GM21825 (cell line): ENCODE results near the gene ELANE.

Experiments
- ATAC-seq: cut with Tn5 transposase; IDR thresholded peaks from one replicate; pipeline ENCODE4 v1.9.1; 2021; ENCODE audit warnings: mild to moderate bottlenecking, moderate library complexity; ENCODE audit not compliant: unreplicated experiment

The ELANE gene

DNA sequence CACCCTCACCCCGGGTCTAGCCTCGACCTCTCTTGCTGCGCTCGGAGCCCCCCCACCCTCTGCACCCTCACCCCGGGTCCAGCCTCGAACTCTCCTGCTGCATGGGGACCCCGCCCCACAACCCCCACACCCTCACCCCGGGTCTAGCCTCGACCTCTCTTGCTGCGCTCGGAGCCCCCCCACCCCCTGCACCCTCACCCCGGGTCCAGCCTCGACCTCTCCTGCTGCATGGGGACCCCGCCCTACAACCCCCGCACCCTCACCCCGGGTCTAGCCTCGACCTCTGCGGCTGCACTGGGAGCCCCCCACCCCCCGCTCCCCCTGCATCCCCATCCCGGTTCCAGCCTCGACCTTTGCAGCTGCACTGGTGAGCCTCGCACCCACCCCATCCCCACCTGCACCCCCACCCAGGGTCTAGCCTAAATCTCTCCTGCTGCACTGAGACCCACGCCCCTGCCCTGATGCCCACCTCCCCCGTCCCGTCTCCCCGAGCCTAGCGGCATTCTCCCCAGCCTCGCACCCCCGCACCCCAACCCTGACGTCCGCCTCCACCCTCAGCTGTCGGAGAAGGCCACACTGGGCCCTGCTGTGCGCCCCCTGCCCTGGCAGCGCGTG, 9.1 kb downstream of the ELANE start:
- ATAC-seq, result no peak

DNA sequence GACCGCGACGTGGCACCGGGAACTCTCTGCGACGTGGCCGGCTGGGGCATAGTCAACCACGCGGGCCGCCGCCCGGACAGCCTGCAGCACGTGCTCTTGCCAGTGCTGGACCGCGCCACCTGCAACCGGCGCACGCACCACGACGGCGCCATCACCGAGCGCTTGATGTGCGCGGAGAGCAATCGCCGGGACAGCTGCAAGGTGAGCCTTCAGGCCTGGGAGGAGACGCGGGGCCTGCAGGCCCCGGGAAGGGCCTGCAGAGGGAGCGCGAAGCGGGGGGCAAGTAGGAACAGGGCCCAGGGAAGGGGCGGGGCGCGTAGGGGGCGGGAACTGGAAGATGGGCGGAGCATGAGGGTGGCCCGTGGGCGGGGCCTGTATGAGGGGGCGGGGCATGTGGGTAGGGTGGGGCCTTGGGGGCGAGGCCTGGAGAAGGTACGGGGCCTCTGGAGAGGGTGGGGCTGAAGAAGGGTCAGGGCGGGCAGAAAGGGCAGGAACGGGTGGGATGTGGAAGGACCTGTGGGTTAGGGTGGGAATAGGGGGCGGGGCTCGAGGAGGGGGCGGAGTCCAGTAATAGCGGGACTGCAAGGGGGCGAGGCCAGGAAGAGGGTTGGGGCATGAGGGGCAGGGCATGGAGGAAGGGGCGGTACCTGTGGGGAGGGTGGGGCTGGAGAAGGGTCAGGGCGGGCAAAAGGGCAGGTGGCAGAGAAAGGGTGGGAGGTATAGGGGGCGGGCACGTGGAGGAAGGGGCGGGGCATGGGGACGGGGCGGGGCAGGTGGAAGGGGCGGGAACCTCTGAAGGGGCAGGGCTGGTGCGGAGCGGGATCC, 9.9 kb downstream of the ELANE start:
- ATAC-seq, result no peak

DNA sequence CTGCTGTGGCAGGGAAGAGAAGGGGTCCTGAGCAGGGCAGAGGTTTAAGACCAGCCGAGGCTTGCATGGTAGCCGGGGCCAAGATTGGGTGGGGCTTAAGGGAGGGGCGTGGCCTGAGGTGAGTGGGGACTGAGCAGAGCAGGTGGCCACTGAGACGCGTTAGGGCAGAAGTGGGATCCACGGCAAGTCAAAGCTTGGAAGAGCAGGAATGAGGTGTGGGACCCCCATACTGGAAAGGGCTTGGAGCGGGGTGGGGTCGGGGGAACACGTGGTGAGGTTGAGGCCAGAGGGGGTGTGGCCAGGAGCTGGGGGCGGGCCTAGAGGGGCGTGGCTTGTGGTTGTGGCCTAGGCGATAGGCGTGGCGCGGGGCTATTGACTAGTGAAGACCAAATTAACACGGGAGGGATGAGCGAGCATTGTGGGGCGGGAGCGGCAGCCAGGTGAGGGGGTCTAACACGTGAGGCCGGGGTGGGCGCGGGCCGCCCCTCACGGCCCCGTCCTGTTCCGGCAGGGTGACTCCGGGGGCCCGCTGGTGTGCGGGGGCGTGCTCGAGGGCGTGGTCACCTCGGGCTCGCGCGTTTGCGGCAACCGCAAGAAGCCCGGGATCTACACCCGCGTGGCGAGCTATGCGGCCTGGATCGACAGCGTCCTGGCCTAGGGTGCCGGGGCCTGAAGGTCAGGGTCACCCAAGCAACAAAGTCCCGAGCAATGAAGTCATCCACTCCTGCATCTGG, 10.6 kb downstream of the ELANE start:
- no peak for ATAC-seq

DNA sequence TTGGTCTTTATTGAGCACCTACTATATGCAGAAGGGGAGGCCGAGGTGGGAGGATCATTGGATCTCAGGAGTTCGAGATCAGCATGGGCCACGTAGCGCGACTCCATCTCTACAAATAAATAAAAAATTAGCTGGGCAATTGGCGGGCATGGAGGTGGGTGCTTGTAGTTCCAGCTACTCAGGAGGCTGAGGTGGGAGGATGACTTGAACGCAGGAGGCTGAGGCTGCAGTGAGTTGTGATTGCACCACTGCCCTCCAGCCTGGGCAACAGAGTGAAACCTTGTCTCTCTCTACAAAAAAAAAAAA, 11.2 kb downstream of the ELANE start:
- ATAC-seq, result no peak

DNA sequence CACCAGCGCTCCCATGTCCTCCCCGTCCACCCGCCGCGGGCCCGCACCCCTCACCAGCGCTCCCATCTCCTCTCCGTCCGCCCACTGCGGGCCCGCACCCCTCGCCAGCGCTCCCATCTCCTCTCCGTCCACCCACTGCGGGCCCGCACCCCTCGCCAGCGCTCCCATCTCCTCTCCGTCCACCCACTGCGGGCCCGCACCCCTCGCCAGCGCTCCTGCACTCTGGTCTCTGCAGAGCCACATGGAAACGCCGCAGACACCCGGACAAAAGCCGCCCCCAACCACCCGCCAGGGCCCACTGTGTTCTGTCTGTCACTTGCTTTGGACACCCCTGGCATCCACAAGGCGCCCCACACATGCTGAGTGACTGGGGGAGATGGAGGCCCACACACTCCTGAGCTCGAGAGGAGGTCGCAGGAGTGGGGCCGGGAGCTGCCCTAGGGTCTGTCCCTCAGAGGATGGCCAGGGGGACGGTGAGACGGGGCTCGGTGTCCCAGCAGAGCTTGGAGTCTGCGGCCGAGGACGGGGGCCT, 14.7 kb downstream of the ELANE start:
- no peak for ATAC-seq

DNA sequence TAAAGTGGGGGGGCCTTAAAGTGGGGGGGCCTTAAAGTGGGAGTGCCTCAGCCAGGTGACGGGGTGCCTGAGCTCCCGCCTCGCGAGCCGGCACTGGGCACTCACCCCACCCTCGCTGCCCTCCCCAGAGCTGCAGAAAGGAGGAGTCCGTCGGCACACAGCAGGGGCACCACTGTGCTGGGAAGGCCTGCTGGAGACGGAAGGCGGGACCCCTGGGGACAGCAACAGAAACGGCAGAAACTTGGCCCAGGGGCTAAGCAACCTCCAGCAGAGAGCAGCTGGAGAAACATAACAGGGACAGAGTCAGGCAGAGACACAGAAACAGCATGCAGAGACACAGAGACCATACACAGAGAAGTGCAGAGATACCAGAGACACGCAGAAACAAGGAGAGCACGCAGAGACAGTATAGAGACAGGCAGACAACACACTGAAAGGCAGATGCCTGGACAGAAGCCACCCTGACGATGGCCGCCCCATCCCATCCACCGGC, 15.2 kb downstream of the ELANE start:
- no peak for ATAC-seq

DNA sequence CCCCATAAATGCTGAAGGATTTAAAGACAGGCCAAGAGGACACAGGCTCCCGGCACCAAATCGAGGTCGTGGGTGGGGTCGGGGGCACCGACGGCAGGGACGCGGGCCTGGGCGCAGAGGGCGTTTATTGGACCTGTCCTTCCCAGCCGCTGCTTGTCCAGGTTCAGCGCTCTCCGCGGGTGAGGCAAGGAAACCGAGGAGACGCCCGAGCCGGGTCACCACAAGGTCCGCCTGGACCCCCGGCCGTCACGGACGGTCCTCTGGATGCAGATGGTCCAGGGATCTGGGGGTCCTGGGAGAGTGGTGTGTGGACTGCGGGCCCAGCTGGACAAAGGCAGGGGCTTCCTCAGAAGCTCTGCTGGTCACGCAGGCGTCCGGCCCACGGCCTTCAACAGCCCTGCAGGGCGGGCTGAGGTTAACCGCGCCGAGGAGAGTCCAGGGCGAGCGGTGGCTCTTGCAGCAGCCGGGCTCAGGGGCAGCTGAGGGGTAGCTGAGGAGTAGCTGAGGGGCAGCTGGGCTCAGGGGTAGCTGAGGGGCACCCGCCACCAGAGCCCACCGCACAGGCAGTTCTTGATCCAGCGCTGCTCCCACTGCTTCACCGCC, 15.9 kb downstream of the ELANE start:
- no peak for ATAC-seq

DNA sequence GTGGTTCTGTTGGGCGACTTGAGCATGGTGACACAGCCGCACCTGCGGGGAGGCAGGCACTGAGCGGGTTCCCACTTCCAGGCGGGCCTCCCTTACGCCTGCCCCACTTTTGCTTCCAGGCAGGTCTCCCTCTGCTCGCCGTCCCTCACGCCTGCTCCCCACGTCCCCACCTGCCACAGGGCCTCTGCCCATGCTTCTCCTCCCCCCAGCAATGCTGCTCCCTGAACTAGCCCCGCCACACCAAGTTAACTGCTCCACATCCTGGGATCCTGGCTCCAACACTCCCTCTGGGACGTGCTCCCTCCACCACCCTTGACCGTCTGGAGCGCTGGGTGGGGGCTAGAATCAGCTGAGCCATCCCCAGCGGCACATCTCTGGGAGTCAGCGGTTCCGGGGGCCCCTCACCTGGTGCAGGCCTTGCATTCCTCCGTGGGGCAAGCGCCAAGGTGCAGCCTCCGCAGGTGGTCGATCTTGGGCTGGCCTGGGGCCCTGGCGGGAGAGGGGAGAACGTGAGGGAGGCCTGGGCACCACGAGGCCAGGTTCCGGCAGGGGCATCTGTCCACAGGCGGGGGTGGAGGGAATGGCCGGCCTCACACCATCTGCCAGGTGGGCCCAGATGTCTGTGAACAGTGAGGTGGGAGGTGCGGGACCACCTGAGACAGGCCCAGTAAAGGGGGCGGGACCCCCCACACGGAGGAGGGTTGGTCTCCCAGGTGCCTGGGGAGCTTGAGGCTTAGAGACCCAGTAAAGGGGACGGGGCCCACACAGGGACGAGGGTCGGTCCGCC, 16.5 kb downstream of the ELANE start:
- no peak for ATAC-seq

DNA sequence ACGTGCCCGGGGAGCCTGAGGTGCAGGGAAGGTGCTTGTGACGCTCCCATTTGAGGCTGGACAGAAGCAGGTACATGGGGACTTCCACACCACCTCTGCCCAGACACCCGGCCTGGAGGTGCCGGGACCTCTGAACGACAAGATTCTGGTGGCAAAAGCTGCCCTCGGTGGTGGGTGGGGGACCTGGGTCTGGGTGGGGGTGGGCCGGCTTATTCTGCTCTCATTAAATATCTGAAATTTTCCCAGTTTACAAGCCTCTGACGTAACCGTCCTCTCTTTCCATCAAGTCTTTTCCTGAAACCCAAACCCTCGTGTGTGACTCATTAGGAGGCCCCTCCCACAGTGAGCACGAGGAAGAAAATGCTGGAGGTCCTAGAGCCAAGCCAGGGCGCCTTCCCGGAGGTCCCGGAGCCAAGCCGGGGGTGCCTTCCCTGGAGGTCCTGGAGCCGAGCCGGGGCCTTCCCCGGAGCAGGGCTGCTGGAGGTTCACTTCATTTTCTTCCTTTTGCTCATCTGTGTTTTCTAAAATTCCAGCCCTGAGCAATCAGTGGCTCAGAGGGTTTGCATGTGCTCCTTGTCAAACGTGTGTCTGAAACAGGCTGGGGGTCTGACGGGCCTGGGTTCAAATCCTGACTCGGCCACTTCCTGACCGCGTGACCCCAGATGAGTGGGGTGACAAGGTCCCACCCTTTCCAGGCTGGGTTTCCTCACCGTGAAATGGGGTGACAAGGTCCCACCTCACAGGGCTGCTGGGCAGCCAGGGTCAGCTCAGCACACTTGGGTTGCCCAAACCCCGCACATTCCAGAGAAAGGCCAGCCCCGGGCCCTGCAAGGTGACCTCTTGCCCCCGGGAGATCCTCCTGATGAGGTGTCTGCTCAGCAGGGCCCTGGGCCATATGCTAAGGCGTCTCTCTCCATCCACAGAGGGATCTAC, 17.4 kb downstream of the ELANE start:
- ATAC-seq, result no peak

DNA sequence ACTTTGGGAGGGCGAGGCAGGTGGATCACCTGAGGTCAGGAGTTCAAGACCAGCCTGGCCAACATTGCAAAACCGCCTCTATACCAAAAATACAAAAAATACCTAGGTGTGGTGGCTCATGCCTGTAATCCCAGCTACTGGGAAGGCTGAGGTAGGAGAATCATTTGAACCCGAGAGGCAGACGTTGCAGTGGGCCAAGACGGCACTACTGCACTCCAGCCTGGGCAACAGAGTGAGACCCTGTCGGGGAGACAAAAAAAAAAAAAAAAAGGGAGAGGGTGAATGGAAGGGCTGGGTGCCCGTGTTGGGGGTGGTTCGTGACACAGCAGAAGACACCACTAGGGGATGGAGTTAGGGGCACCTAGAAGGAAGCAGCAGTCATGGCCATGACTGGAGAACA, 18.2 kb downstream of the ELANE start:
- no peak for ATAC-seq

DNA sequence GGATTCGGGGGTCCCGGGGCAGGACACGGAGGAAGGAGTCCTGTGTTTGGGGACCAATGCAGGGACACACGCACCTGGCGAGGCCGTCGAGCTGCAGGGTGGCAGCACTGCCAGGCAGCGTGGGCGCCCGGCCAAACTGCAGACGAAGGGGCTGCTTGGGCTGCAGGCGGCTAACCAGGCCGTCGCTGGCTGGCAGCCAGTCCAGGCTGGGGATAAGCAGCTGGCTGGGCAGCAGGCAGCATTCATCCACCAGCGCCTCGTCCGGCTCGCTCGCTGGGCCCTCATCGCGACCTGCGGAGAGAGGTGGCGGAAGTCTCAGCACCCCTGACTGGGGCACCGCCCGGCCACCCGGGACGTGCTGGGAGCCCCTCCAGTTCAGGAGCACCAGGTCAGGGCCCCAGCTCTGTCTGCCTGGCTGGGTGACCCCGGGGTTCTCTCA, 18.9 kb downstream of the ELANE start:
- no peak for ATAC-seq

DNA sequence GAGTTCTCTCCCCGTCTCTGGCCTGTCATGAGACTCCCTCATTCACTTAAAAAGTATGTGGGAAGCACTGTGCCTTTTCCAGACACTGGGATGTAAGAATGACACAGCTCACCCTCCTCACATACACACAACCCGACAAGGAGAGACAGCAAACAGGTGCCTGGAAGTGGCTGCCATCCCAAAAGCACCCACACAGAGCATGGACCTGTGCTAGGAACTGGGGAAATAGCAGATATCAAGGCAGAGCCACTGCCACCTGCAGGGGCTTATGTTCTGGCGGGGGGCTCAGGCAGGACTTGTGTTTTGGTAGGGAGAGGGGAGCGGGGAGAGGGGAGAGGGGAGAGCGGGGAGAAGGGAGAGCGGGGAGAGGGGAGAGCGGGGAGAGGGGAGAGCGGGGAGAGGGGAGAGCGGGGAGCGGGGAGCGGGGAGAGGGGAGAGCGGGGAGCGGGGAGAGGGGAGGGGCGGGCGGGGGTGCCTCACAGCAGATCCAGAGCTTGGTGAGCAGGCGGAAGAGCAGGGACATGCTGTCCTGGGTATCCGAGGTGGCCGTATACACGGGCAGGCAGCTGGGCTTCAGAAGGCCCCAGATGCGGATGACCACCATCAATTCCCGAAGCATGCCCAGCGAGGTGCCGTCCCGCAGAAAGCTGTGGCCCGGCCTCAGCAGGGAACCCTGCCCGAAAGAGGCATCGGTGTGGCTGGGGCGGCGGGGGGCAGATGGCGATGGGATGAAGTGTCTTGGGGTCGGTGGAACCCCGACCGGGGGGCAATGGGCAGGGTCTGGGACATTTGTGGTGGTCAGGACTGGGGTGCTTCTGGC, 19.6 kb downstream of the ELANE start:
- ATAC-seq, result no peak

DNA sequence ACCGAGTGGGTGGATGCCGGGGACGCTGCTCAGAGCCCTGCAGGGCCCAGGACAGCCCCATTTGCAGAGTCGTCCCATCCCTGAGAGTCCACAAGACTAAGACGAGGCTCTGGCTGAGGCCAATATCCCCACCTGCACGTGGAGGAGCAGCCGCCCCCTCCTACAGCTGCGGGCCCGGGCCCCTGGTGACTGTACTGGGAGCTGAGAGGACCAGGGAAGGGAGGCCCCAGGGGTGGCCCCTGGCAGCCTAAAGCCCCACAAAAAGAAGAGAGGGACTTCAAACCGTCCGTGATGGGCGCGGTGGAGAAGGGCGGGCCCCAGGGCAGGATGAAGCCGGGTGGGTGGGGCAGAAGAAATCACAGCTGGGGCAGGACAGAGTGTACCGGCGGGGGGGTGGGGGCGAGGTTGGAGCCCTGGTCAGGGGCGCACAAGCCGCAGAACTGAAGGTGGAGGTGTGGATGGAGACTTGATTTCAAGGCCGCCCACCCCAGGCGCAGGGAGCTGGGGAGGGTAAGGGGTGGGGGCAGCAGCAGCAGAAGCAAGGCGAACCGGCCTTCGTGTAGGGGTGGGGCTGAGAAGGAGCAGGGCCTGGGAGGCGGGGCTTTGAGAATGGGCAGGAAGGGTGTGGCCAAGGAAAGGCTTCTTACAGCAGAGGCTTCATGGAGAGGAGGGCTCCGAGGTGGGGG, 20.3 kb downstream of the ELANE start:
- no peak for ATAC-seq

DNA sequence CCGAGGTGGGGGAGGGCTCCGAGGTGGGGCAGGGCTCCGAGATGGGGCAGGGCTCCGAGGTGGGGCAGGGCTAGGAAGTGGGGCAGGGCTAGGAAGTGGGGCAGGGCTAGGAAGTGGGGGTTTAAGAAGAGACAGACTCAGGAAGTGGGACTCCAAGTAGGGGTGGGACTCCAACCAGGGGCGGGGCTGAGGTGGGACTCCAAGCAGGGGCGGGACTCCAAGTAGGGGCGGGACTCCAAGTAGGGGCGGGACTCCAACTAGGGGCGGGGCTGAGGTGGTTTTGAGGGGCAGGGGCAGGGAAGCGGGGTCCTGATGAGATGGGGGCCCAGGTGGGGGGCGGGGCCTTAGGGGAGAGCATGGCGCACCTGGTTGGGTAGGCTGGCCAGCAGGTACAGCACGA, 21.0 kb downstream of the ELANE start:
- ATAC-seq, result no peak

DNA sequence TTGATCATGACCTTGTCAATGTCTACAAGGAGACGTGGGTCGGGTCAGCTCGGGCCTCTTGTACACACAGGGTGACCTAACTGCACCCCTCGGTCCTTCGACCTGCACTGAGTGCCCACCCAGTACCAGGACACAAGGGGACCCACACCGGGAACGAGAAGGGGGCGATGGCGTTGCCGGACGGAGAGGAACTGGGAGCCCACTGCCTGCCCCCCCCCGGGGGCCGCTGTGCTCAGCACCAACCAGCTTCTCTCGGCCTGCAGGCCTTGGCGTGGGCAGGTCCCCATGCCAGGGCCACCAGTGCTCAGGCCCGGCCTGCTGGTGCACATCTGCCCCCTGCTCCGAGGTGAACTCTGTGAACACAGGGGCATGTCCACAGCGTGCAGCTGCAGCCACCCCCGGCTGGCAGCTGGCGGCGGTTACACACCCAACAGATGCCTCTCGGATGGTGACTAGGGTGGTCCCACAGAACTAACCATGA, 21.5 kb downstream of the ELANE start:
- no peak for ATAC-seq

DNA sequence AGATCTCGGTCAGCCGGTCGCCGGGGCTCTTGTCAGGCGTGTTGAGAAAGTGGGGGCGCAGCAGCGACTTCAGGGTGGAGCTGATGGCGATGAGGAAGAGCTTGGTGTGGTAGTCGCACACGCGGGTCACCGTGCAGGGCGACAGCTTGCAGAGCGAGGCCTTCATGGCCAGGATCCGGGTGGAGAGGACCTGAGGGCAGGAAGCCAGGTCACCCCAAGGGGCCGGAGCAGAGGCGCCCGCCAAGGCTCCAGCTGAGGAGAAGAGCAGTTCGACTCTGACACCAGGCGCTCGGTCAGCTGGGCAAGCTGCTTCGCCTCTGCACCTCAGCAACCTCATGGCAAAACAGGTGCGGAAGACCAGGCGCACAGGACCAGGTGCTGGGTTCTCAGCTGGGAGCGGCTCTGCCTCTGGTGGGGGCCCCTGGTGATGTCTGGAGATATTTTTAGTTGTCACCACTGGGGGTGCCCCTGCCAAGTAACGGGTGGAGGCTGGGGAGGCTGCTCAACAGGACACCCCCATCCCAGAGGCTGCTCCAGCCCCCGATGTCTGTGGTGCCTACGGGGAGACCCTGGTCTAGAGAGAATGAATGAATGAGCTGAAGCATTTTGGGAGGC, 23.3 kb downstream of the ELANE start:
- ATAC-seq, result no peak

DNA sequence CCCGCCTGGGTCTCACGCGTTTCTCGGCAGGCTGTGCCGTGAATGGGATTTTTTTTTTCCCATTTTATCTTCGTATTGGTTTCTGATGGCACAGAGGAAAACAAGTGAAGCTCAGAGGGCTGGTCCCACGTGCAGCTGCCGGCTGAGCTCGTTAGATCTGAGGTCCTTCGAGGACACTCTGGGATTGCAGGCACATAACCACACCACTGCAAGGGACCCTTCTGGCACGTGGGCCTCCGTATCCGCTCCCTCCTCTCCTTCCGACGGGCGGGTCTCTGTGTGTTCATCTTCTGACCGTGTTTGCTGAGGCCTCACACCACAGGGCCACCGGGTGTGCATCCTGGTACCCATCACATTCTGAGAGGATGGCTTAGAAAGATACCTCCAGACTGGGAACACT, 24.0 kb downstream of the ELANE start:
- no peak for ATAC-seq
